ENCODE measurements around the gene FAM98B.

The FAM98B gene

DNA sequence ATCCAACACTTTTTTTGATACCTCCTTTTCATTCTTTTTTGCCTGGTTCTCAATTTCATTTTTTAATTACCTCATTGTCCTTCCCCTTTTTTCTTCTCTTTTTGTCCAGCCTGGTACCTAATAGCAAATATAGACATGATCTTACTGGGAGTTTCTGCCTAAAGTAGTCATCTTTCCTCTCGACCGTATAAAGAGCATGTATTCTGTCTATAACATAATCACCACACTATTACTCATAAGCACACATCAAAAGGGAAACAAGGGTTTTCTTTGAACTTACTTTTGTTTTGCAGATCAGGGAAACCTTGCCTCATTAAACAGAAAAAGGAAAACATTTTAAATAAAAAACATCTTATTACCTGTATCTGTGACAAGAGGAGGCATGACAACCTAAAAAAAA is 33.0 kb downstream of the FAM98B start (continued):
- TF ChIP-seq ZNF157 (tag by site-specific recombination; IDR thresholded peaks at IDR 0.05) = no peak
- no peak for TF ChIP-seq GFI1B (tag by site-specific recombination; IDR thresholded peaks at IDR 0.05)
- no peak for TF ChIP-seq ZNF175 (tag by site-specific recombination; IDR thresholded peaks at IDR 0.05)
- no peak for TF ChIP-seq KLF7 (tag by site-specific recombination; IDR thresholded peaks at IDR 0.05; ENCODE audit: borderline replicate concordance)
- no peak for TF ChIP-seq ZBTB21 (tag by site-specific recombination; IDR thresholded peaks at IDR 0.05)
- no peak for TF ChIP-seq ZXDB (tag by site-specific recombination; IDR thresholded peaks at IDR 0.05)
- no peak for TF ChIP-seq ZNF558 (tag by site-specific recombination; IDR thresholded peaks at IDR 0.05)
- no peak for TF ChIP-seq GLIS2 (tag by site-specific recombination; IDR thresholded peaks at IDR 0.05)
- TF ChIP-seq TRIM28 (IDR thresholded peaks at IDR 0.05; ENCODE audit: borderline replicate concordance, low read length) = no peak
- TF ChIP-seq, protein P1, sequence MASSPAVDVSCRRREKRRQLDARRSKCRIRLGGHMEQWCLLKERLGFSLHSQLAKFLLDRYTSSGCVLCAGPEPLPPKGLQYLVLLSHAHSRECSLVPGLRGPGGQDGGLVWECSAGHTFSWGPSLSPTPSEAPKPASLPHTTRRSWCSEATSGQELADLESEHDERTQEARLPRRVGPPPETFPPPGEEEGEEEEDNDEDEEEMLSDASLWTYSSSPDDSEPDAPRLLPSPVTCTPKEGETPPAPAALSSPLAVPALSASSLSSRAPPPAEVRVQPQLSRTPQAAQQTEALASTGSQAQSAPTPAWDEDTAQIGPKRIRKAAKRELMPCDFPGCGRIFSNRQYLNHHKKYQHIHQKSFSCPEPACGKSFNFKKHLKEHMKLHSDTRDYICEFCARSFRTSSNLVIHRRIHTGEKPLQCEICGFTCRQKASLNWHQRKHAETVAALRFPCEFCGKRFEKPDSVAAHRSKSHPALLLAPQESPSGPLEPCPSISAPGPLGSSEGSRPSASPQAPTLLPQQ (tag by site-specific recombination; IDR thresholded peaks at IDR 0.05) = no peak
- no peak for TF ChIP-seq SP3 (tag by site-specific recombination; IDR thresholded peaks at IDR 0.05)
- TF ChIP-seq SP7 (tag by site-specific recombination; IDR thresholded peaks at IDR 0.05) = no peak

DNA sequence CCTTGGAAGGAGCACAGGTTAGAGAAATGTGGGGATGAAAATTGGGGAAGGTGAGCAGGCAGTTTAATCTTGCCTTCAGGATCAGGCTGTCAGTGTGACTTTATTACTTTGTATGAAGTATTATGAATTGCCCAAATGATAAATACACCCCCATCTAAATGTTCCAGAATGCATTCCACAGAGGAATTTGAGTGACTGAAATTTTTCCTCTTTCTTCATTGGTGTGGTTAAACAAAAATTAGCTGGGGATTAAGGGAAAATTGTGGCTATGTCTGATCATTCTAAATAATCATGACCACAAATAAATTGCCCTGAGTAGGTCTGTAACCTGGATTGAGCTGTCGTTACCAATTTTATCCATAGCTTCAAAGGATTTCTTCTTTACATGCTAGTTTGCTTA is 33.5 kb downstream of the FAM98B start:
- Histone ChIP-seq H3K36me3 (ENCODE audit: control insufficient read depth in 2 of 2, insufficient read depth in 1 of 2, low read length in 2 of 2) (peaks cover 0 to 9% of the 10 kb centered on the region in 2 experiments; a peak in 1 of 3 replicates), H3K9me3 (ENCODE audit: control insufficient read depth, insufficient read depth, low read depth, low read length) (no peaks in the 10 kb centered on the region), H3K4me3 (ENCODE audit: low read depth, low read length) (no peak overlapping the region), H3K27ac (ENCODE audit: extremely low read depth, low read depth, low read length) (no peak overlapping the region), H3K4me1 (ENCODE audit: control insufficient read depth, insufficient read depth, low read length) (no peaks in the 10 kb centered on the region)
- ChIA-PET POLR2A (no interaction called here), CTCF (no interaction called here)
- no peak for TF ChIP-seq ZNF354C (tag by site-specific recombination; IDR thresholded peaks at IDR 0.05; ENCODE audit: borderline replicate concordance, low read depth)

DNA sequence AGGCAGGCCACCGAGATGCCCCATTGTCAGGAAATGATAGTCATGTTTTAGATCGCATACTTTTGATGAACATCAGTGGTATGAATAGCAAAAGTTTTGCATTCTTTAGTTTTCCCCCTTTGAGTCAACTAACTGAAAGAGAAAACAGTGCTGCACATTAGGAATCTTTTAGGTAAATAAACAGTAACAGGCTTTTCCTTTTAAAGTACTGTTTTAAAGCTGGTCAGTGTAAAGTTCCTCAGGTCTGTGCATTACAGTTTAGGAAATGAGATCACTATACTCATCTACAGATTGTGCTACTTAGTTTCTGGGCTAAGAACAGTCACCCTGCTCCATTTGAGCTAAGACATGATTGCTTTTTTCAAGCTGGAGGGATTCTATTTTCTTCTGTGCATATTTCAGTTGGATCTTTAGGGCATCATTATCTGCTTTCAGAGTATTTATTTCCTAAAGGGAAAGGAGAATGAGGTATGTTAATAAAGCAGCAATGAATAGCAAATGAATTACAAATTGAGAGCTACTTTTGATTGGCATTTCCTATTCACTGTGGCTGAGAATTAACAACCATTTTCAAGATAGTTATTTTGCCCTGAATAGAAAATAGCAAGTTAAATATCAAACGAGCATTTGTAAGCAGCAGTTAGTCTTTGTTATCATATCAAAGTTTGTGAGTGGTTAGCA is 36.5 kb downstream of the FAM98B start:
- Histone ChIP-seq H3K4me3 (ENCODE audit: low read depth, low read length) (no peak overlapping the region), H3K9me3 (ENCODE audit: control insufficient read depth, insufficient read depth, low read depth, low read length) (no peaks in the 10 kb centered on the region), H3K27ac (ENCODE audit: extremely low read depth, low read depth, low read length) (no peak overlapping the region), H3K4me1 (ENCODE audit: control insufficient read depth, insufficient read depth, low read length) (no peaks in the 10 kb centered on the region), H3K36me3 (ENCODE audit: control insufficient read depth in 2 of 2, insufficient read depth in 1 of 2, low read length in 2 of 2) (peaks cover 0 to 8% of the 10 kb centered on the region in 2 experiments; a peak in 2 of 3 replicates)
- ChIA-PET CTCF (interaction anchor here (0.7 to 1.3 kb wide), 2 partner anchors 50 to 157 kb away, joined by 3 read pairs; no protein-coding TSS in a partner anchor), POLR2A (no interaction called here)
- no peak for TF ChIP-seq ZNF391 (tag by site-specific recombination; IDR thresholded peaks at IDR 0.05; ENCODE audit: borderline replicate concordance, low read depth)
- no peak for TF ChIP-seq ZNF501 (tag by site-specific recombination; IDR thresholded peaks at IDR 0.05)
- TF ChIP-seq ZNF639 (tag by site-specific recombination; IDR thresholded peaks at IDR 0.05) = no peak
- TF ChIP-seq ZNF404 (tag by site-specific recombination; IDR thresholded peaks at IDR 0.05) = no peak
- TF ChIP-seq ZNF549 (tag by site-specific recombination; IDR thresholded peaks at IDR 0.05) = no peak

DNA sequence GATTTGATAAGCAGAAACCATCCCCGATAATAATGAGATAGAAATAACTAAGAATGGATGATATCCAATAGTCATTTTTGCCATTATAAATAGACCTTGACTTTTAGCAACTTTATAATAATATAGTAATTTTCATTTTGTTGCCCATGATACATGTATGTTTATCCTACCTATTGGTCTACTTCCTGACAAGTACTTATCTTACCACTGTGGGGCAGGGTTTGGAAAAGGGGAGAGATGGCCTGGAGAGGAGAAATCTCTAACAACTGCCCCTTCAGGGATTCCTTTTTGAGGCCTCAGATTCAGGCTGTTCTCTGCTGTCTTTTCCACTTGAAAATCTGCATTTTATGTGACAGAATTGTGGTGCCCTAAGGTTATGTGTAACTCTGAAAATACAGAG is 42.2 kb downstream of the FAM98B start:
- CTCF ChIA-PET = no interaction called here
- TF ChIP-seq ZNF132 (tag by site-specific recombination; IDR thresholded peaks at IDR 0.05; ENCODE audit: borderline replicate concordance) (no peak), ZFP37 (tag by site-specific recombination; IDR thresholded peaks at IDR 0.05) (no peak), ZNF544 (tag by site-specific recombination; IDR thresholded peaks at IDR 0.05) (no peak), ZNF24 (tag by site-specific recombination; IDR thresholded peaks at IDR 0.05) (no peak), YY1 (tag by site-specific recombination; IDR thresholded peaks at IDR 0.05) (no peak)
- TF ChIP-seq, protein P1 (tag by site-specific recombination; IDR thresholded peaks at IDR 0.05) = no peak
- H3K36me3 ChIP-seq (ENCODE audit: control insufficient read depth in 2 of 2, insufficient read depth in 1 of 2, low read length in 2 of 2) = peaks cover 0 to 9% of the 10 kb centered on the region in 2 experiments; a peak in 2 of 3 replicates

More for the DNA sequence above, 42.2 kb downstream of the FAM98B start:
- Histone ChIP-seq H3K9me3 (ENCODE audit: control insufficient read depth, insufficient read depth, low read depth, low read length) (no peaks in the 10 kb centered on the region), H3K4me3 (ENCODE audit: low read depth, low read length) (no peak overlapping the region), H3K4me1 (ENCODE audit: control insufficient read depth, insufficient read depth, low read length) (no peaks in the 10 kb centered on the region), H3K27ac (ENCODE audit: extremely low read depth, low read depth, low read length) (no peak overlapping the region)
- POLR2A ChIA-PET = no interaction called here
